Stimulated activated CD4-positive, alpha-beta T cell treated with anti-CD3 and anti-CD28 coated beads, Interleukin-12 subunit alpha, Interleukin-12 subunit beta, amount 100 ng/mL, for 24 hours (primary cell): ENCODE results near the gene PARL.
A peak's percentile ranks its signal among the peaks of the same experiment; 100 is the strongest.

Experiments used
- DNase-seq, 2 experiments: peaks; one replicate each; pipeline ENCODE4 v3.0.0-alpha.2; 2020; ENCODE audit warnings: low read depth in 2 of 2

Gene PARL

DNA sequence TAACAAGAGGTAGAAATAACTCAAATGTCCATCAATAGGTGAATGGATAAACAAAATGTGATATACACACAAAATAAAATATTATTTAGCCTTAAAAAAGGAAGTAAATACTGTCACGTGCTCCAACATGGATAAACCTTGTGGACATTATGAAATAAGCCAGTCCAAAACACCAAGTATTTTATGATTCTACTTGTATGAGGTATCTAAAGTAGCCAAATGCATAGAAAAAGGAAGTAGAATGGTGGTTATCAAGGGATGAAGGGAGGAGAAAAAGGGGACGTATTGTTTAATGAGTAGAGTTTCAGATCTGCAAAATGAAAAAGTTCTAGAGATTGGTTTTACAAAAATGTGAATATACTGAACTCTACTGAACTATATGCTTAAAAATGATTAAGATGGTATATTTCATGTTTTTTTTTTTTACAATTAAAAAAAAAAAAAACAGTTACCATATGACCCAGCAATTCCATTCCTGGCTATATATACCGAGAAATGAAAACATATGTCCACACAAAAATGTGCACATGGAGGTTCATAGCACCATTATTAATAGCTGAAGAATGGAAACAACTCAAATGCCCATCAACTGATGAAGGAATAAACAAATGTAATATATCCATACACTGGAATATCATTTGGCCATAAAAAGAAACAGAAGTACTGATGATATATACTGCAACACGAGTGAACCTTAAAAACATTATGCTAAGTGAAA, 30.2 kb downstream of the PARL start:
- no peak for DNase-seq

- no peak for DNase-seq
Measured at GRCh38 chr3:183845608-183846288, 38.9 kb downstream of the PARL start.

DNA sequence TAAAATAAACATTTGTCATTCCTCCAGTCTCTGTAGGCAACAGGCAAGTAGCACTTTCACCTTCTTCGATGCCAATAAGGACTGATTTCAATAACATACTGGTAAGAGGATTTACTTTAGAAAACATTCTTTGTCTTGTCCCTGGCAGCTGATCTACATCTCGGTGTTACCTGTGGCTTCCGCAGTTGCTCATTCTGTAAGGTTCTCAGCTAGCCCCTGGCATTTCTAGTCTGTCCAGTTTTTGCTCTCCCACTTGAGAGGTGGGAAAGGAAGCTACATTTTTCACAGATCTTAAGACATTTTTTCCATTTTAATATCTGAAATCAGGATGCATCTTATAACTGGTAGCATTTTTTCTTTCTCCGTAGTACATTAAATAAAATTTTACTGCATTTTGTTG, 39.6 kb downstream of the PARL start:
- no peak for DNase-seq

- DNase-seq, result no peak
Measured at GRCh38 chr3:183844606-183845005, 40.1 kb downstream of the PARL start.

DNA sequence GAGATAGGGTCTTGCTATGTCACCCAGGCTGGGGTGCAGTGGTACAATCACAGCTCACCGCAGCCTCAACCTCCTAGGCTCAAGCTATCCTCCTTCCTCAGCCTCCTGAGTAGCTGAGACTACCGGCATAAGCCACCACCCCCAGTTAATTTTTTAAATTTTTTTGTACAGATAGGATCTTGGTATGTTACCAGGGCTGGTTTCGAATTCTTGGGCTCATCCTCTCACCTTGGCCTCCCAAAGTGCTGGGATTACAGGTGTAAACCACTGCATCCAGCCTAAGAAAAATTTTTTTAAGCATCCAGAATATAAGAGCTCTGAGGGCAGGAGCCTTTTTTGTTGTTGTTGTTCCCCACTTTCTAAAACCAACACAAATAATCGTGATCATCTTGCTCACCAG, 44.9 kb downstream of the PARL start:
- DNase-seq, result no peak

GRCh38 chr3:183837894-183838293, 46.8 kb downstream of the PARL start:
- DNase-seq, result no peak

- no peak for DNase-seq
Measured at GRCh38 chr3:183837390-183837789, 47.3 kb downstream of the PARL start.

- DNase-seq, result no peak
Measured at GRCh38 chr3:183833516-183833915, 51.2 kb downstream of the PARL start.

DNA sequence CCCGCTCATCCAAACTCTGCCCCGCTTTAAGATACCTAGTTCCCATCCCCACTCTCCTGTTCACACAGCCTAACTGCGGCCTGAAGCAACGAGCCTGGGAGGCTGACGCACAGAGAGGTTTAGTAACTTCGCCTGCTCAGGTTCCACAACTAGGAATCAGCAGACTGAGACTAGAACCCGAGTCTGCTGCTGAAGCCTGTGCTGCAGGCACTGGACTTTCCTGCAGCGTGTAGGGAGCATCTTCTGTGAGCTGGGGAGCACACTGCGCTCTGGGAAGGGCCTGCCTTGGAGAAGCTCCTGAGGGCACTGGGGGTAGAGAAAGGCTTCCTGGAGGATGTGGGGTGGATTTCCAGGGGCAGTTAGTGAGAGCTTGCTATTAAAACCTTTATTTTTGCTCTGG, 54.5 kb downstream of the PARL start:
- DNase-seq, result no peak

DNA sequence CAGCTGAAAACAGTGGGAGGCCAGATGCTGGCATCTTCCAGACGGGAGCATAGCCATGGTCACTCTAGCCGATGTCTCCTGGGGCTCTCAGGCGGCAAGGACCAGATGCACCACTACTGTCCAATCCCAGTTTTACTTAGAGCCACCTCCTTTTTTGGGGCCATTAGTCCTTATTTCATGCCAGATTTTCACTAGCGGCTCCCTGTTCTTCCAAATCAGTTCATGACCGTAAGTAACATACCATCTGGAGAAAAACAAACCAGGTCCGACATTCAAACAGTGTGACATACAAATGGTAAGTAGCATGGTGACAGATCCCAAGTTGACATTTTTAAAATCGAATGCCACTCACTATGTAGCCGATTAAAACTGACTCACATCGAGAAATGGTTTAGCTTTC, 55.2 kb downstream of the PARL start:
- no peak for DNase-seq

DNA sequence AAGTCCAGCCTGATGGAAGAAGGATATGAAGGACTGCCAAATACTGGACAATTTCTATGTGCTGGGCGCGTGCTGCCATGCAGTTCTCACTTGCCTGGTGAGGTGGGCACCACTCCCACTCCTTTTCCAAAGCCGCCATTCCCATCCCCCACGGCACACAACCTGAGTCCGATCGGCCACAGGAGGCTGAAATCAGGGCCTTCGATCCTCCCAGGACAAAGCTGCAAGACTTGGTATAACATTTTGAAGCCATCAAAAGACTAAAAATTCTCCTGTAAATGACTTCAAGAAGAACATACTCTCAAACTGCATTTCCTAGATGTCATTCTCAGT, 56.2 kb downstream of the PARL start:
- no peak for DNase-seq

GRCh38 chr3:183827809-183828537, 56.7 kb downstream of the PARL start:
- DNase-seq, result no peak

- no peak for DNase-seq
Measured at GRCh38 chr3:183826448-183827250, 58.0 kb downstream of the PARL start.

- DNase-seq, result peak in 1 of 2 experiments; percentile 28
Measured at GRCh38 chr3:183825456-183826161, 59.1 kb downstream of the PARL start, which contains the start of gene MAP6D1. Gene MAP6D1, minus strand, starts transcription at chr3:183825577. Its CDS starts 30 bp downstream, at chr3:183825547.

DNA sequence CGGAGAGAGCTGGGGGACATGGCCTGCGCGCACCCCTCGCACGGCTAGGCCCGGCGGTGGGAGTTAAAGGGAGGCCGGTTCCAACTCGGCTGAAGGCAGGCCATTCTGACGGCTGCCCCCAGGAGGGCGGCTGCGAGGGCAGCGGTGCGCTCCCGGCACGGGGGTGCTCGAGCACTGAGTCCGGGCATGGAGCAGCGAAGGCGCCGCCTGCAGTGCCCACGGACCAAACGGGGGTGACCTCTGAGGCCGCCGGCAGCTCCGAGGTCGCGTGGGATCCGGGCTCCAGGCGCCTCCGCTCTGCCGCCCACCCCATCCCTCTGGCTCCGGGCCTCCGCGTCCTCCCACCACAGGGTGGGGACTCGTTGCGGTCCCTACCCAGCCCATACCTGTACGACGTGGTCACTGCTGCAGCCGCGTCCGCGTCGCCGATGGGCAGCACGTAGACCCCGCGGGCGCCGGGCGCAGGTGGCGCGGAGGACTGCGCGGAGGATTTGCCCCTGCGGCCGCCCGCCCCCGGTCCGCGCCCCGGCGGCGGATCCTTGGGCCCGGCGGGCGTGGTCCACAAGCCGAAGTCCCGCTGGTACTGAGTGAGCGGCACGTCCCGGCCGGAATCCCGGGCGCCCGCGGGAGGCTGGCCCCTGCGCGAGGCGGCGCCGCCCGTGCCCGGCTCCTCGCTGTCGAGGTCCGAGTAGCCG, 59.8 kb downstream of the PARL start:
- DNase-seq, result no peak

DNA sequence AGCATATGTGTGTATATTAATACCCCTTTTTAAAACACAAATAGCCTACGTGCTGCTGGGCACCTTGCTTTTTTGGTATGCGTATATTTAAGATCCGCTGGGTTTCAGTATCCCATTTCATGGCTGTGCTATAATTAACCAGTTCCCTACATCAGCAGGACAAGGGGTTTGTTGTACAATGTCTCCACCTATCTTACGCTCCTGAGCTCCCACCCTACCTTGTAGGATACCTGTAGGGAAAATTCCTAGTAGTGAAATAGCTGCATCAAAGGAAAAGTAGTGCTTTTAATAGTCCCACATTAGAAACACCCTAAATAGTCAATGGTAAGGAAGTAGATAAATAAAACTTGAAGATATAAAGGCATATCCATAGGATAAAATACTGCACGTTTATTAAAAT, 60.7 kb downstream of the PARL start:
- DNase-seq, result no peak

DNA sequence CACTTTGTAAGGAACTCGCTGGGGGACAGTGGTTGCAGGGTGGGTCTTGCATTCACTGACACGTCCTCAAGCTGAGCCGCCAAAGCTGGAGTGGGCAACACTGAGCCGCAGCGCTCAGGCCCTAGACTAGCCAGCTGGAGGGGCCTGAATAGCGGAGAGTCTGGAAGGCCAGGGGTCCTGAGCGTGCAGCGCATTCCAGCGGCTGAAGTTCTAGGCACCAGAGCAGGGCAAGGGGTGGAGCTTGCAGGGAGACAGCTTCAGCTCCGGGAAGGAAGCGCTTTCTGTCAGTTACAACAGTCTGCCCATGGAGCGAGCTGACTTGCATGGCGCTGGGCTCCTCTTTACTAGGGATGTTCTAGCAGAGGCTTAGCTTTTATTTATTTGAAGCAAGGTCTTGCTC, 62.0 kb downstream of the PARL start:
- DNase-seq, result no peak

GRCh38 chr3:183819831-183820230, 64.8 kb downstream of the PARL start:
- no peak for DNase-seq

DNA sequence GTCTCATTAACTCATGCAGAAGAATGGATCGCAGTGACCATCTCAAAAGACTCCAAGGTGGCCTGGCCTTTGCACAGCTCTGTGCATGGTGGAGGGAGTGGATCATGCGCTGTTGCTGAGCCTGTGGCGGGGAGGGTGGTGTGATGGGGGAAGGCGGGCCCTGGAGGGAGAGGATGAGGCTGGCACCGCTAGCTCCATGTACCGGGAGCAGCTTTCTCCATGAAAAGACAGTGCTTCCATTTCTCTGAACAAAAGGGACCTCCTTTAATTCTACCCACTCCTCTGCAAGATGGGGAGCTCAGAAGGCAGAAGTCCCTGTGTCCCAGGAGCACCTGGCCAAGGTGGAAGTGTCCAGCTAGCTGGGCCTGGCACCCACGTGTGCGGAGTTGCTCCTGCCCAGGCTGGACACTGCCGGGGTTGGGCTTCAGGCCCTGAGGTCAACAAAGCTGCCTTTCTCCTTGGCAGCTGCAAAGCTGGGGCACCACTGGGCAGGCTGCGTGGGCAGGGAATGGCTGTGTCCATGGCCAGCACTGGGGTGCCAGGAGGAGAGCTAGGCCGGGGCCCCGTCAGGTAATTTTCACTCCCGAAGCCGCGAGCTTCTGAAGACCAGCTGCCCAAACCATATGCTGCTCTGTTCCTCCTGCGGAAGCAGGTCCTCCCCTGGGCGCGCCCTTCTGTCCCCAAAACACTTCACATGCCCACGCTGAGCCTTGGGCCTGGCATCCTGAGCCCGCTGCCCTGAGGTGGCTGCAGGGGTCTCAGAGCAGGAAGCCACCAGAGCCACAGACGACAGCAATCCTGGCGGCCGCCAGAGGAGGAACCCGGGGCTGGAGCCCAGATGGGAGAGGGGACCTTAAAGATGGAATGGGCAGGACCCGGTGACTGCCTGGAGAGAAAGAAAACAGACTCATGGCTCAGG, 65.7 kb downstream of the PARL start:
- DNase-seq, result no peak
